CD14-positive monocyte (primary cell): ENCODE measurements around the gene TICAM1. TPM values are rescaled to one million over a fixed set of nuclear protein-coding genes. Genes with fewer than 3 reads are reported as not detected.

Experiments
- DNase-seq, 3 donors: peaks; one replicate each; pipeline ENCODE4 v3.0.0-alpha.2; 2011 to 2022
- H2AFZ ChIP-seq: 2 replicates; pipeline ENCODE4 v1.6.0; 2012; ENCODE audit warnings: mild to moderate bottlenecking, low read depth, low read length, inconsistent platforms; ENCODE audit not compliant: insufficient read depth, poor library complexity, severe bottlenecking
- H3K27ac ChIP-seq, 2 donors: 1 replicate in 1 of 2; 2 replicates in 1 of 2; pipeline ENCODE4 v1.5.1; 2012 to 2013; ENCODE audit warnings: low read length in 2 of 2, control low read depth in 1 of 2, inconsistent platforms in 1 of 2, low read depth in 1 of 2, mild to moderate bottlenecking in 1 of 2
- H3K27me3 ChIP-seq, 2 donors: one replicate each; pipeline versions ENCODE4 v1.6.0 to v1.6.1; 2011 to 2013; ENCODE audit warnings: low read length in 2 of 2; ENCODE audit not compliant: control insufficient read depth in 2 of 2, insufficient read depth in 2 of 2
- H3K36me3 ChIP-seq, 2 donors: replicated peaks in 1 of 2; 1 replicate in 1 of 2; 2 replicates in 1 of 2; pipeline versions ENCODE4 v1.5.1 to v1.6.1; 2012 to 2013; ENCODE audit warnings: low read length in 2 of 2, control low read depth in 1 of 2, inconsistent platforms in 1 of 2, mild to moderate bottlenecking in 1 of 2; ENCODE audit not compliant: insufficient read depth in 2 of 2, control insufficient read depth in 1 of 2
- H3K4me1 ChIP-seq, 2 donors: 1 replicate in 1 of 2; 2 replicates in 1 of 2; pipeline versions ENCODE4 v1.5.1 to v1.6.1; 2012 to 2013; ENCODE audit warnings: low read length in 2 of 2, control low read depth in 1 of 2, inconsistent platforms in 1 of 2, mild to moderate bottlenecking in 1 of 2, moderate library complexity in 1 of 2; ENCODE audit not compliant: insufficient read depth in 2 of 2, control insufficient read depth in 1 of 2
- H3K4me2 ChIP-seq: replicated peaks from 2 replicates; pipeline ENCODE3; 2012; ENCODE audit warnings: low read length, moderate library complexity, mild to moderate bottlenecking; ENCODE audit not compliant: poor library complexity, severe bottlenecking; ENCODE audit errors: extremely low read depth
- H3K4me3 ChIP-seq, 3 experiments: fragments of 200-600 bp in 1 of 3; sonication (generic) in 1 of 3; replicated peaks in 1 of 3; 1 replicate in 2 of 3; 2 replicates in 1 of 3; pipeline ENCODE4 v1.5.1; 2011 to 2013; ENCODE audit warnings: low read length in 3 of 3, mild to moderate bottlenecking in 3 of 3, control low read depth in 2 of 3, low read depth in 2 of 3, inconsistent platforms in 1 of 3, moderate library complexity in 1 of 3
- H3K79me2 ChIP-seq: 2 replicates; pipeline ENCODE4 v1.6.0; 2012; ENCODE audit warnings: mild to moderate bottlenecking, control low read depth, inconsistent platforms, low read length, moderate library complexity; ENCODE audit not compliant: insufficient read depth
- H3K9ac ChIP-seq: 2 replicates; pipeline ENCODE4 v1.6.0; 2017; ENCODE audit warnings: low read length, mild to moderate bottlenecking; ENCODE audit not compliant: insufficient read depth, poor library complexity, severe bottlenecking
- H3K9me3 ChIP-seq, 2 donors: replicated peaks in 1 of 2; 1 replicate in 1 of 2; 2 replicates in 1 of 2; pipeline versions ENCODE4 v1.5.1 to v1.6.1; 2012 to 2013; ENCODE audit warnings: low read length in 2 of 2, control low read depth in 1 of 2; ENCODE audit not compliant: control insufficient read depth in 1 of 2, insufficient read depth in 1 of 2
- H4K20me1 ChIP-seq: 2 replicates; pipeline ENCODE4 v1.6.0; 2012; ENCODE audit warnings: mild to moderate bottlenecking, low read length, control low read depth, moderate library complexity; ENCODE audit not compliant: insufficient read depth
- H3K27ac Mint-ChIP-seq, 7 donors: one replicate each; pipeline ENCODE4 v1.8.0; 2020; ENCODE audit warnings: mild to moderate bottlenecking in 7 of 7, mixed read lengths in 7 of 7, moderate library complexity in 6 of 7, inconsistent platforms in 2 of 7
- H3K27me3 Mint-ChIP-seq, 3 donors: one replicate each; pipeline ENCODE4 v1.8.0; 2021 to 2022; ENCODE audit warnings: low read depth in 3 of 3, mild to moderate bottlenecking in 3 of 3, mixed read lengths in 3 of 3, moderate library complexity in 3 of 3, inconsistent platforms in 1 of 3
- H3K36me3 Mint-ChIP-seq, 2 donors: one replicate each; pipeline ENCODE4 v1.8.0; 2020; ENCODE audit warnings: mixed read lengths in 2 of 2, inconsistent platforms in 1 of 2, mild to moderate bottlenecking in 1 of 2
- H3K4me1 Mint-ChIP-seq: one replicate; pipeline ENCODE4 v1.8.0; 2020; ENCODE audit warnings: mild to moderate bottlenecking, mixed read lengths
- H3K4me3 Mint-ChIP-seq, 2 donors: one replicate each; pipeline ENCODE4 v1.8.0; 2020; ENCODE audit warnings: mild to moderate bottlenecking in 2 of 2, mixed read lengths in 2 of 2, moderate library complexity in 1 of 2
- H3K9me3 Mint-ChIP-seq, 7 donors: one replicate each; pipeline ENCODE4 v1.8.0; 2020 to 2022; ENCODE audit warnings: mixed read lengths in 7 of 7, mild to moderate bottlenecking in 6 of 7, moderate library complexity in 6 of 7, inconsistent platforms in 2 of 7
- CTCF ChIP-seq: fragments of 200-600 bp; IDR thresholded peaks from one replicate; pipeline ENCODE4 v1.8.0; 2022; ENCODE audit warnings: antibody characterized with exemption, mild to moderate bottlenecking
- WGBS: methylation state at CpG from one replicate; pipeline ENCODE4 v1.1.5; 2013; ENCODE audit warnings: missing lambda C conversion rate; ENCODE audit not compliant: insufficient coverage; 5-methylcytosine and 5-hydroxymethylcytosine counted together
- intact Hi-C, 2 donors: fragments of 100-400 bp; cut with micrococcal nuclease; formaldehyde crosslinking; loops; one replicate each; pipeline versions ENCODE4 v1.15.0 to v1.15.1; 2023
- polyA plus RNA-seq, 3 donors: library from polyadenylated mRNA; depleted of rRNA in 1 of 3; unstranded in 2 of 3; stranded (reverse) in 1 of 3; fragments of 300-500 nt in 2 of 3; fragments of >200 nt in 1 of 3; fragmentation: Illumina TruSeq in 2 of 3; gene quantifications; 1 replicate in 2 of 3; 2 replicates in 1 of 3; pipeline ENCODE4 v1.2.3, GENCODE V29; 2012 to 2021

The TICAM1 gene
- polyA plus RNA-seq, 3 donors, result 5.9 to 10.7 (median 9.2) TPM

- intact Hi-C loops, result no loop called here
- no peak for DNase-seq
- H3K27ac ChIP-seq, result peak overlapping the region in 1 of 2 donors; percentile 18
- Mint-ChIP-seq H3K27me3 (no peaks in the 10 kb centered on the region), H3K9me3 (peaks cover 0 to 2% (median 0%) of the 10 kb centered on the region in 7 donors), H3K27ac (peak overlapping the region in 6 of 7 donors; percentile 40 to 85 (median 70)), H3K36me3 (peaks cover 59 to 95% of the 10 kb centered on the region in 2 donors), H3K4me1 (peaks cover 21% of the 10 kb centered on the region), H3K4me3 (no peak overlapping the region)
- H3K4me3 ChIP-seq, result no peak overlapping the region
- no peak overlapping the region for H3K4me2 ChIP-seq
- H3K27me3 ChIP-seq, result no peaks in the 10 kb centered on the region
- H2AFZ ChIP-seq, result no peak overlapping the region
- TF ChIP-seq CTCF, result no peak
- H3K79me2 ChIP-seq, result no peaks in the 10 kb centered on the region
- 97% methylated on average over 5 of the region's 10 CpGs for WGBS
- H4K20me1 ChIP-seq, result peaks cover 5% of the 10 kb centered on the region
- peaks cover 58 to 76% of the 10 kb centered on the region in 2 donors for H3K36me3 ChIP-seq
- H3K4me1 ChIP-seq, result peaks cover 21 to 22% of the 10 kb centered on the region in 2 donors
- H3K9ac ChIP-seq, result no peak overlapping the region
- no peaks in the 10 kb centered on the region for H3K9me3 ChIP-seq
Observed at GRCh38 chr19:4844348-4845179, 13.1 kb upstream of the TICAM1 start.

GRCh38 chr19:4843647-4843965, 12.1 kb upstream of the TICAM1 start:
- peaks cover 64 to 98% of the 10 kb centered on the region in 2 donors for H3K36me3 Mint-ChIP-seq
- intact Hi-C loops, result no loop called here
- H3K36me3 ChIP-seq, result peaks cover 58 to 78% of the 10 kb centered on the region in 2 donors

More at GRCh38 chr19:4843647-4843965, 12.1 kb upstream of the TICAM1 start:
- Histone ChIP-seq H3K27me3 (no peaks in the 10 kb centered on the region), H3K4me3 (no peak overlapping the region), H3K9ac (no peak overlapping the region), H3K9me3 (no peaks in the 10 kb centered on the region), H3K27ac (no peak overlapping the region), H2AFZ (no peak overlapping the region), H4K20me1 (peaks cover 5% of the 10 kb centered on the region), H3K4me2 (no peak overlapping the region), H3K4me1 (peaks cover 21 to 22% of the 10 kb centered on the region in 2 donors), H3K79me2 (no peaks in the 10 kb centered on the region)
- H3K4me1 Mint-ChIP-seq, result peaks cover 24% of the 10 kb centered on the region
- DNase-seq, result no peak
- no peaks in the 10 kb centered on the region for H3K27me3 Mint-ChIP-seq
- peak overlapping the region in 2 of 7 donors; percentile 65 to 73 for H3K27ac Mint-ChIP-seq
- peaks cover 0 to 2% (median 0%) of the 10 kb centered on the region in 7 donors for H3K9me3 Mint-ChIP-seq
- TF ChIP-seq CTCF, result no peak
- 87% methylated on average over 2 of the region's 6 CpGs for WGBS
- H3K4me3 Mint-ChIP-seq, result no peak overlapping the region
